ENCODE data around the gene KRTAP5-8. TPM values are rescaled to one million over a fixed set of nuclear protein-coding genes. Genes with fewer than 3 reads are reported as not detected.
A peak's percentile ranks its signal among the peaks of the same experiment; 100 is the strongest.

The KRTAP5-8 gene
- total RNA-seq, 3 donors from 2014 or later = 0.32 TPM; not detected in 2

DNA sequence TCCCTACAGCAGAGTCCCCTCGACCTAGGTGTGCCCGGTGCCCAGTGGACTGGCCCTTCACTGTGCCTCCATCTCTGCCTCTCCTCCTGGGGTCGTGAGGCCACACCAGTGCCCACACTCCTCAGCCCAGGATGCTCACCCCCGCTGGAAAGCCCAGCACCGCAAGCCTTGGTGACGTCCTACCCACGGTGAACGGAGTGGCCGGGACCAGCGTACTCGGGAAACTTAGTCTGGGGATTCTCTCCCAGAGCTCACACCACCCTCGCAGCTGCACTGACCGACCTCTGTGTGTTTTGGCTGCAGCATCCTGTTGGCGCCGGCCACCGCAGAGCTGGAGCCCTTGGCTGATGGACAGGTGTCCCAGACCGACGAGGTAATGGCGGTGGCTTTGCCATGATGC lies 46.3 kb upstream of the KRTAP5-8 start:
- Histone ChIP-seq H3K9me3 (no peaks in the 10 kb centered on the region), H3K27me3 (no peaks in the 10 kb centered on the region), H3K4me1 (no peaks in the 10 kb centered on the region), H3K27ac (no peak overlapping the region), H3K4me3 (no peak overlapping the region), H3K36me3 (peaks cover 10% of the 10 kb centered on the region)
- DNase-seq (ENCODE audit: low spot score in 2 of 2) = no peak
- TF ChIP-seq, protein P1, sequence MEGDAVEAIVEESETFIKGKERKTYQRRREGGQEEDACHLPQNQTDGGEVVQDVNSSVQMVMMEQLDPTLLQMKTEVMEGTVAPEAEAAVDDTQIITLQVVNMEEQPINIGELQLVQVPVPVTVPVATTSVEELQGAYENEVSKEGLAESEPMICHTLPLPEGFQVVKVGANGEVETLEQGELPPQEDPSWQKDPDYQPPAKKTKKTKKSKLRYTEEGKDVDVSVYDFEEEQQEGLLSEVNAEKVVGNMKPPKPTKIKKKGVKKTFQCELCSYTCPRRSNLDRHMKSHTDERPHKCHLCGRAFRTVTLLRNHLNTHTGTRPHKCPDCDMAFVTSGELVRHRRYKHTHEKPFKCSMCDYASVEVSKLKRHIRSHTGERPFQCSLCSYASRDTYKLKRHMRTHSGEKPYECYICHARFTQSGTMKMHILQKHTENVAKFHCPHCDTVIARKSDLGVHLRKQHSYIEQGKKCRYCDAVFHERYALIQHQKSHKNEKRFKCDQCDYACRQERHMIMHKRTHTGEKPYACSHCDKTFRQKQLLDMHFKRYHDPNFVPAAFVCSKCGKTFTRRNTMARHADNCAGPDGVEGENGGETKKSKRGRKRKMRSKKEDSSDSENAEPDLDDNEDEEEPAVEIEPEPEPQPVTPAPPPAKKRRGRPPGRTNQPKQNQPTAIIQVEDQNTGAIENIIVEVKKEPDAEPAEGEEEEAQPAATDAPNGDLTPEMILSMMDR (IDR thresholded peaks at IDR 0.05) = no peak
- TF ChIP-seq POLR2A (IDR thresholded peaks at IDR 0.05) (no peak), POLR2AphosphoS5 (IDR thresholded peaks at IDR 0.05) (no peak)
- intact Hi-C loops (cut with DNase I; ENCODE audit: low total_unique reads) = no loop called here

DNA sequence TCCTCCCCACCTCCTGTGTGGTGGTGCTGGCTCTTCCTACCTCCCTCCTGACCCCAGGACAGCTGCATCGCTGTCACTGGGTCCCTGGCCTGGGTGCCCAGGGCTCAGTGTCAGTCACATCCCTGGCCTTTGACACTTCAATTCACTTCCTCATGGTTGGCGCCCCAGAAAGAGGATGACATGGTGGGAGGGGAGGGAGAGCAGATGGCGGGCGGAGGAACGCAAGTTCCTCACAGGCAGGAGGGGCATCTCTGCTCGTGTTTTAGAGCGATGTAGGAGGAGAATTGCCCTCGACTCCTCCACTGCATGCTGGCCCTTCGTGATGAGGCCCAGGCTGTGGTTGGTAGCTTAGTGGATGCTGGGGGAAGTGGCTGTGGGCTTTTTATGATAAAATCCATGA lies 45.9 kb upstream of the KRTAP5-8 start:
- TF ChIP-seq POLR2AphosphoS5 (IDR thresholded peaks at IDR 0.05) = no peak
- TF ChIP-seq, protein P1 (IDR thresholded peaks at IDR 0.05) = no peak
- no peak for TF ChIP-seq POLR2A (IDR thresholded peaks at IDR 0.05)
- Histone ChIP-seq H3K4me3 (no peak overlapping the region), H3K36me3 (peaks cover 10% of the 10 kb centered on the region), H3K27ac (no peak overlapping the region), H3K9me3 (no peaks in the 10 kb centered on the region), H3K27me3 (no peaks in the 10 kb centered on the region), H3K4me1 (no peaks in the 10 kb centered on the region)
- intact Hi-C loops (cut with DNase I; ENCODE audit: low total_unique reads) = no loop called here
- no peak for DNase-seq (ENCODE audit: low spot score in 2 of 2)

DNA sequence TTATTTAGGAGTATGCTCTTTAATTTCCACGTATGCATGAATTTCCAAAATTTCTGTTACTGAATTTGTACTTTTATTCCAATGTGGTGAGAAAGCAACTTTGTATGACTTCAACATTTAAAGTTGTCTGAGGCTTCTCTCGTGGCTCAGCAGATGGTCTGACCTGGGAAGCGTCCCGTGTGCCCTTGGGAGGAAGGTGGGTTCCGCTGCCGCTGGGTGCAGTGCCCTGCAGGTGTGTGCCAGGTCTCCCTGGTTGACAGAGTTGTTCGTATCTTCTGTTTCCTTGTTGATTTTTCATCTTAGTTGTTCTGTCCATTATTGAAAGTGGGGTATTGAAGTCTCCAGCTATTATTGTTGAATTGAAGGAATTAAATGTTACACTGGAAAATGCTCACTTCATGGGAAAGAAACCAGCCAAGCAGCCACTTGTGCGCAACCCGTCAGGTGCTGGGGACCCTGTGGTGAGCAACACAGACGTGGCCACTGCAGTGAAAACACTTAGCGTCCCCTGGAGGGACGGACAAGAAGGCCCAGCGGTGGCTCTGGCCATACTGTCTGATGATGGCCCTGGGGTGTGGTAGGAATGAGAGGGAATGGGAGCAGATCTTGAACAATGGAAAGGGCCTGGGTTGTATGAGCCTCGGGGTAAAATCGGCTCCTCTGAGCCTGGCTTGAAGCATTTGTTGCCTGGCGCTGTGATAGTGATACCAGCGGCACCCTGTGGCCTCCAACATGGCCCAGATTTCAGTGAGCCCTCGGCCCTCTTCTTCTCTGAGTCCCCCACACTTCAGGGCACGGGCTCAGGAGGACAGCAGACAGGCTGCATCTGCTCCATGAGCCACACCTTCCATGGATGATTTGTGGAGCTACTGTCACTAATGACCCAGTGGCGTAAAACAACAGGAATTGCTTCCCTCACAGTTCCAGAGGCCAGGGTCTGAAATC lies 42.3 kb upstream of the KRTAP5-8 start:
- Histone ChIP-seq H3K4me3 (no peak overlapping the region), H3K4me1 (no peaks in the 10 kb centered on the region), H3K27me3 (no peaks in the 10 kb centered on the region), H3K9me3 (no peaks in the 10 kb centered on the region), H3K27ac (no peak overlapping the region), H3K36me3 (peaks cover 14% of the 10 kb centered on the region)
- TF ChIP-seq POLR2A (IDR thresholded peaks at IDR 0.05) (no peak), POLR2AphosphoS5 (IDR thresholded peaks at IDR 0.05) (no peak)
- TF ChIP-seq, protein P1 (IDR thresholded peaks at IDR 0.05) = no peak
- DNase-seq (ENCODE audit: low spot score in 2 of 2) = peak in 1 of 2 donors; percentile 25
- intact Hi-C loops (cut with DNase I; ENCODE audit: low total_unique reads) = no loop called here

DNA sequence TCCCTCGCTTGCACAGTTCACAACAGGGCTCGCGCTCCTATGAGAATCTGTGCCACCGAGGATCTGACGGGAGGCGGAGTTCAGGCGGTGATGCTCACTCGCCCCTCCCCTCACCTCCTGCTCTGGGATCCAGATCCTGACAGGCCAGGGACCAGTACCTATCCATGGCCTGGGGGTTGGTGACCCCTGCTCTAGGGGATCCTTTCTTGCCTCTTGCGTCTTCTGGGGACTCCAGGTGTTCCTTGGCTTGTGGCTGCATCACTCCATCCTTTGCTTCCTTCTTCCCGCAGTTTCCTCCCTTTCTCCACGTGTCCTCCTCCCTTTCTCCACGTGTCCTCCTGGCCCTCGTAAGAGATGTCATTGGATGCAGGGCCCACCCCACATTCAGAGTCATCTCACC lies 41.4 kb upstream of the KRTAP5-8 start:
- H3K4me3 ChIP-seq = no peak overlapping the region
- intact Hi-C loops (cut with DNase I; ENCODE audit: low total_unique reads) = no loop called here
- no peaks in the 10 kb centered on the region for H3K4me1 ChIP-seq
- H3K27me3 ChIP-seq = no peaks in the 10 kb centered on the region
- H3K36me3 ChIP-seq = peaks cover 10% of the 10 kb centered on the region
- no peaks in the 10 kb centered on the region for H3K9me3 ChIP-seq
- no peak for DNase-seq (ENCODE audit: low spot score in 2 of 2)
- no peak overlapping the region for H3K27ac ChIP-seq
- TF ChIP-seq, protein P1 (IDR thresholded peaks at IDR 0.05) = no peak
- TF ChIP-seq POLR2A (IDR thresholded peaks at IDR 0.05) (no peak), POLR2AphosphoS5 (IDR thresholded peaks at IDR 0.05) (no peak)

DNA sequence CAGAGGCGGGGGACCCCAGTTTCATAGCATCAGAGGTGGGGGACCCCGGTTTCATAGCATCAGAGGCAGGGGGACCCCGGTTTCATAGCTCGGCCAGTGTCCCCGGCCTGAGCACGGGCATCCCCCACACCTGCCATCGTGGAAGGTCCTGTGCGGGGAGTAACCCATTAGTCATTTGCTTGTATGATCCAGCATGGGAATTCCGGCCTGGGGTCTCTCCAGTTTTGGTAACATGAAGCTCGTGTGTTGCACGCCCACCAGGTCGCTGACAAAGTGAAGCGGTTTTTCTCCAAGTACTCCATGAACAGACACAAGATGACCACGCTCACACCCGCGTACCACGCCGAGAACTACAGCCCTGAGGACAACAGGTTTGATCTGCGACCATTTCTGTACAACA lies 39.7 kb upstream of the KRTAP5-8 start:
- H3K36me3 ChIP-seq = peaks cover 4% of the 10 kb centered on the region
- intact Hi-C loops (cut with DNase I; ENCODE audit: low total_unique reads) = no loop called here

More for the DNA sequence above, 39.7 kb upstream of the KRTAP5-8 start:
- TF ChIP-seq POLR2AphosphoS5 (IDR thresholded peaks at IDR 0.05) (no peak), POLR2A (IDR thresholded peaks at IDR 0.05) (no peak)
- TF ChIP-seq, protein P1 (IDR thresholded peaks at IDR 0.05) = no peak
- no peaks in the 10 kb centered on the region for H3K27me3 ChIP-seq
- H3K27ac ChIP-seq = no peak overlapping the region
- H3K9me3 ChIP-seq = no peaks in the 10 kb centered on the region
- no peak overlapping the region for H3K4me3 ChIP-seq
- no peak for DNase-seq (ENCODE audit: low spot score in 2 of 2)
- H3K4me1 ChIP-seq = no peaks in the 10 kb centered on the region
